Measurements from ENCODE around the gene CMYA5. TPM values are rescaled to one million over a fixed set of nuclear protein-coding genes. Genes with fewer than 3 reads are reported as not detected.
"Not testable (repeated sequence)": the region's sequence is repeated elsewhere in the genome, so short reads cannot be mapped to it uniquely, and the experiment has no call there.

CMYA5 gene
- total RNA-seq, 1 experiment from 2014 or later = 0.22 TPM

GRCh38 chr5:79706317-79706716, 16.7 kb downstream of the CMYA5 start:
- H3K9ac ChIP-seq (ENCODE audit: low read length); POLR2A ChIA-PET; DNase-seq (ENCODE audit: low read depth, low spot score); H3K27me3 ChIP-seq (ENCODE audit: insufficient read depth, low read length); H3K79me2 ChIP-seq (ENCODE audit: insufficient read depth, low read length); BruUV-seq (replicated peaks); H3K4me3 ChIP-seq (replicated peaks in 1 of 2; ENCODE audit: low read depth in 1 of 2, low read length in 2 of 2); H3K9me3 ChIP-seq (ENCODE audit: control insufficient read depth in 1 of 2, insufficient read depth in 1 of 2, low read depth in 1 of 2, low read length in 2 of 2); ATAC-seq; H3K4me1 ChIP-seq (ENCODE audit: control insufficient read depth in 1 of 2, insufficient read depth in 2 of 2, low read length in 2 of 2); H3K36me3 ChIP-seq (ENCODE audit: control insufficient read depth in 1 of 2, insufficient read depth in 2 of 2, low read length in 2 of 2); H3K9me2 ChIP-seq (ENCODE audit: insufficient read depth); intact Hi-C loops (cut with micrococcal nuclease); H3K27ac ChIP-seq (ENCODE audit: low read depth, low read length); CTCF ChIA-PET; H4K20me1 ChIP-seq (ENCODE audit: insufficient read depth); H3K4me2 ChIP-seq (ENCODE audit: low read length); H2AFZ ChIP-seq (ENCODE audit: low read depth, low read length, poor library complexity, severe bottlenecking); RAD21 ChIA-PET (ENCODE audit: low non-redundant PET in 1 of 2, low total read pairs in 2 of 2, uncharacterized antibody in 2 of 2, unreplicated experiment in 2 of 2): not testable (repeated sequence)

GRCh38 chr5:79707535-79707934, 17.9 kb downstream of the CMYA5 start:
- H3K9me2 ChIP-seq (ENCODE audit: insufficient read depth) = no peaks in the 10 kb centered on the region
- H3K4me1 ChIP-seq (ENCODE audit: control insufficient read depth in 1 of 2, insufficient read depth in 2 of 2, low read length in 2 of 2) = no peaks in the 10 kb centered on the region
- BruUV-seq (replicated peaks) = no TSS peak
- CTCF ChIA-PET = no interaction called here
- no peak overlapping the region for H3K4me3 ChIP-seq (replicated peaks in 1 of 2; ENCODE audit: low read depth in 1 of 2, low read length in 2 of 2)
- H3K9ac ChIP-seq (ENCODE audit: low read length) = no peak overlapping the region
- no peaks in the 10 kb centered on the region for H4K20me1 ChIP-seq (ENCODE audit: insufficient read depth)
- RAD21 ChIA-PET (ENCODE audit: low non-redundant PET in 1 of 2, low total read pairs in 2 of 2, uncharacterized antibody in 2 of 2, unreplicated experiment in 2 of 2) = no interaction called here
- no peak overlapping the region for H2AFZ ChIP-seq (ENCODE audit: low read depth, low read length, poor library complexity, severe bottlenecking)
- POLR2A ChIA-PET = no interaction called here
- H3K4me2 ChIP-seq (ENCODE audit: low read length) = no peak overlapping the region
- H3K9me3 ChIP-seq (ENCODE audit: control insufficient read depth in 1 of 2, insufficient read depth in 1 of 2, low read depth in 1 of 2, low read length in 2 of 2) = peaks cover 0 to 4% of the 10 kb centered on the region in 2 experiments; a peak in 1 of 4 replicates
- no peak overlapping the region for H3K27ac ChIP-seq (ENCODE audit: low read depth, low read length)
- no peaks in the 10 kb centered on the region for H3K79me2 ChIP-seq (ENCODE audit: insufficient read depth, low read length)
- no peaks in the 10 kb centered on the region for H3K36me3 ChIP-seq (ENCODE audit: control insufficient read depth in 1 of 2, insufficient read depth in 2 of 2, low read length in 2 of 2)
- DNase-seq (ENCODE audit: low read depth, low spot score) (no peak), ATAC-seq (no peak)
- intact Hi-C loops (cut with micrococcal nuclease) = no loop called here
- H3K27me3 ChIP-seq (ENCODE audit: insufficient read depth, low read length) = no peaks in the 10 kb centered on the region
- TF ChIP-seq SP1 (IDR thresholded peaks at IDR 0.05; ENCODE audit: low read depth) (no peak), EZH2 (IDR thresholded peaks at IDR 0.05) (no peak), EGR1 (IDR thresholded peaks at IDR 0.05; ENCODE audit: low read depth) (no peak), CBX3 (IDR thresholded peaks at IDR 0.05; ENCODE audit: low read depth) (no peak), ATF3 (IDR thresholded peaks at IDR 0.05) (no peak), SIN3A (IDR thresholded peaks at IDR 0.05; ENCODE audit: low read depth) (no peak), POLR2AphosphoS5 (IDR thresholded peaks at IDR 0.05; ENCODE audit: low read depth, low read length) (no peak), ZNF274 (IDR thresholded peaks at IDR 0.05; ENCODE audit: low read depth, low read length) (no peak), YY1 (IDR thresholded peaks at IDR 0.05; ENCODE audit: extremely low read depth, insufficient replicate concordance, low read depth, low read length) (no peak)

Data from HCT116 (cell line).